GM19372 (cell line): ENCODE data around the gene CTDSP1.
A peak's percentile ranks its signal among the peaks of the same experiment; 100 is the strongest.

Experiments
- ATAC-seq: cut with Tn5 transposase; IDR thresholded peaks from one replicate; pipeline ENCODE4 v1.9.1; 2021; ENCODE audit warnings: mild to moderate bottlenecking, low read depth, moderate library complexity; ENCODE audit not compliant: unreplicated experiment

Gene CTDSP1

DNA sequence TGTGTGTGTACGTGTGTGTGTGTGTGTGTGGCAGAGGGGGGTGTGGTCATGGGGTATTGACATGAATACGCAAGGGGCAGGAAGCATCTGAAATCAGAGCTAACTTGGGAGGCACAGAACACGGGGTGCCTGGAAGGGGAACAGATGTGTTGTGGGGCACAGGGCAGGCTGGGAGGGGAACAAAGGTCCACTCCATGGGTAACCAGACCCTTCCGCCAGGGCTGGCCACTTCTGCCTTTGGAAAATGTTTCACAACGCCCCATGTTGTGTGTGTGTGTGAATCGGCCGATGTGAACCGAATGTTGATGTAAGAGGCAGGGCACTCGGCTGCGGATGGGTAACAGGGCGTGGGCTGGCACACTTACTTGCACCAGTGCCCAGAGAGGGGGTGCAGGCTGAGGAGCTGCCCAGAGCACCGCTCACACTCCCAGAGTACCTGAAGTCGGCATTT lies 17.7 kb upstream of the CTDSP1 start, which contains the start of gene SLC11A1:
SLC11A1 (plus strand) TSS at position 358 of the 451 bp plus-strand sequence. CDS start 96 bp downstream, outside the sequence.
- no peak for ATAC-seq

- ATAC-seq: no peak
Measured at GRCh38 chr2:218382785-218383184, 16.9 kb upstream of the CTDSP1 start.

- ATAC-seq: no peak
Measured at GRCh38 chr2:218383892-218384519, 15.7 kb upstream of the CTDSP1 start.

GRCh38 chr2:218384975-218385374 lies 14.7 kb upstream of the CTDSP1 start:
- ATAC-seq: no peak

- no peak for ATAC-seq
Measured at GRCh38 chr2:218386505-218387368, 12.9 kb upstream of the CTDSP1 start.

- no peak for ATAC-seq
Measured at GRCh38 chr2:218387369-218388194, 12.1 kb upstream of the CTDSP1 start.

GRCh38 chr2:218389333-218390150 lies 10.1 kb upstream of the CTDSP1 start:
- ATAC-seq: no peak

DNA sequence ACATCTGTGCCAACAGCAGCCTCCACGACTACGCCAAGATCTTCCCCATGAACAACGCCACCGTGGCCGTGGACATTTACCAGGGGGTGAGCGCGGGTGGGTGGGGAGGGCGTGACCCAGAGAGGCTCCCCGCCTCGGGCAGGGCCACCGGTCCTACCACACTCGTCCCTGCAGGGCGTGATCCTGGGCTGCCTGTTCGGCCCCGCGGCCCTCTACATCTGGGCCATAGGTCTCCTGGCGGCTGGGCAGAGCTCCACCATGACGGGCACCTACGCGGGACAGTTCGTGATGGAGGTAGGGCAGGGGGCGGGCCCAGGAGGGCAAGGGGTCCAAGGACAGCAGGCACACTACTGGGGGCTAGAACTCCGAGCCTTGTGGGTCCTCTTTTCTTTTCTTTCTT lies 8.5 kb upstream of the CTDSP1 start:
- no peak for ATAC-seq

- no peak for ATAC-seq
Measured at GRCh38 chr2:218392459-218392858, 7.2 kb upstream of the CTDSP1 start.

- no peak for ATAC-seq
Measured at GRCh38 chr2:218392891-218393462, 6.7 kb upstream of the CTDSP1 start.

DNA sequence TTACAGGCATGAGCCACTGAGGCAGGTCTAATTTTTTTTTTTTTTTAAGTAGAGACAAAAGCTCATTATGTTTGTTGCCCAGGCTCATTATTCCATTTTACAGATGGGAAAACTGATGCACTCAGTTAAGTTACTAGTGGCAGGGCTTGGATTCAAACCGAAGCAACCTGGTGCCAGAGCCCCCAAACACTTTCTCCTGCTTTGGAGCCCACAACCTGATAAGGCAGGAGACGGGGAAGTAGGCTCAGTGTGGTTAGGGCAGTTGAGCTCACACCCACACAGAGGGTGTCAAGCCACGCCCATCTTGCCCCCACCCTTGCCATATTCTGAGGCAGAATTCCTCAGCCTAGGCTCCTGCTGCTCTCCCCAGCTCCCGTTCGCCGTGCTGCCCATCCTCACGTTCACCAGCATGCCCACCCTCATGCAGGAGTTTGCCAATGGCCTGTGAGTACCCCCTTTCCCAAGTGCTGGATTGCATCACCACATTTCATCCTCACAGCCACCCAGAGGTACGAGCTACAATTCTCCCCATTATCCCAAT lies 5.8 kb upstream of the CTDSP1 start:
- ATAC-seq: no peak

DNA sequence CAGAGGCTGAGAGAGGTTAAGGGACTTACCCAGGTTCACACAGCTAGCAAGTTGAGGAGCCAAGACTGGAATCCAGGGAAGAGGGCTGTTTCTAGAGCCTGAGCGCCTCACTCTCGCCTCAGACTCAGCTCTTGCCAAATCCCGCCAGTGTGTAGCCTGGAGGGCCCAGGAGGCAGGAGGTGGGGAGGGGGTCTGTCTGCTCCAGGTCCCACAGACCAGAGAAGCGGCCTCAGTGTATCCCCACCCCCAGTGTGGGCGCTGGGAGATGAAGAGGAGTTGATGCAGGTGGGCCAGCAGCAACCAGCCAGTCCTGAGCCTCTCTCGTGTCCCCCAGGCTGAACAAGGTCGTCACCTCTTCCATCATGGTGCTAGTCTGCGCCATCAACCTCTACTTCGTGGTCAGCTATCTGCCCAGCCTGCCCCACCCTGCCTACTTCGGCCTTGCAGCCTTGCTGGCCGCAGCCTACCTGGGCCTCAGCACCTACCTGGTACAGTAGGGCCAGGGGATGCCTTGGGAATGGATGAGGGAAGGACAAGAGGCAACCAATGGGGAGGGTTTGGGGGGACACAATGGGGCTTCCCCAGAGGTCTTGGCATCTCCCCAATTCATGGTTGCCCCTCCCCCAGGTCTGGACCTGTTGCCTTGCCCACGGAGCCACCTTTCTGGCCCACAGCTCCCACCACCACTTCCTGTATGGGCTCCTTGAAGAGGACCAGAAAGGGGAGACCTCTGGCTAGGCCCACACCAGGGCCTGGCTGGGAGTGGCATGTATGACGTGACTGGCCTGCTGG lies 5.2 kb upstream of the CTDSP1 start:
- no peak for ATAC-seq

GRCh38 chr2:218395090-218395444 lies 4.6 kb upstream of the CTDSP1 start:
- no peak for ATAC-seq

- ATAC-seq: no peak
Measured at GRCh38 chr2:218395456-218395825, 4.2 kb upstream of the CTDSP1 start.

GRCh38 chr2:218395826-218396687 lies 3.6 kb upstream of the CTDSP1 start:
- ATAC-seq: peak; percentile 42

DNA sequence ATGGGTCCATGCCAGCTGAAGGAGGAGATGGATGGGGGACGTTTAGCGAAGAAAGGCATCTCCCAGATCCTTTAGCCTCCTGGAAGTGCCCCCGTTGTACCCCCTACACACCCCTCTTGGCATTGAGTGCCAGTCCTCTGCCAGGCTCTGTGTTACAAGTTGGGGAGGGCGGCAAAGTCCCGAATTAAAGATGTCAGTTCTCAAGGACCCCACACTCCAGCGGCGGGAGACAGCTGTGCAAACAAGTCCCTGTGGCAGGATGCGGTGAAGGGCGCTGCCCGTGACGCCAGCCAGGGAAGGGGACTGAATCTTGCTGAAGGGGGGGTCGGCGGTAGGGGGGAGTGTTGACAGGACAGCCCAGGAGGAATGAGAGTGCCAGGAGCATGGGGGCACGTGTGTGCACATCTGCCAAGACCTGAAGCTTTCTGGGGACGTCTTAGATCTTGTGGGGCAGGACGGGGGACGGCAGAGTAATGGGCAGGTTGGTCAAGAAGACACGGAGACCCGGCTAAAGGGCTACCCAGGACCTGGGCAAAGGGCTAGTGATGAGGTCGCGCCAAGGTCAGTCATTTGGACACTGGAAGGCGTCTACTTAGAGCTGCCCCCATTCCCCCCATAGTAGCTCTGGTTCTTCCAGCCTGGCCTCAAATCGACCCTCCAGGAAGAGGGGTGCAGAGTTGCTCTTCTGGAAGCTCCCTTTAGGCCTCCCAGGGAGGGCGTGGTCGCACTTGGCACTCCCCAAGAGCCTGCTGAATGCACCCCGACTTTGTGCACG lies 2.8 kb upstream of the CTDSP1 start:
- no peak for ATAC-seq

- ATAC-seq: no peak
Measured at GRCh38 chr2:218397463-218397819, 2.2 kb upstream of the CTDSP1 start.
